ENCODE data around the gene STK32A. TPM values are rescaled to one million over a fixed set of nuclear protein-coding genes. Genes with fewer than 3 reads are reported as not detected.

STK32A gene
- total RNA-seq, 4 donors from 2014 or later, result 0.99 to 9.6 (median 5.4) TPM

DNA sequence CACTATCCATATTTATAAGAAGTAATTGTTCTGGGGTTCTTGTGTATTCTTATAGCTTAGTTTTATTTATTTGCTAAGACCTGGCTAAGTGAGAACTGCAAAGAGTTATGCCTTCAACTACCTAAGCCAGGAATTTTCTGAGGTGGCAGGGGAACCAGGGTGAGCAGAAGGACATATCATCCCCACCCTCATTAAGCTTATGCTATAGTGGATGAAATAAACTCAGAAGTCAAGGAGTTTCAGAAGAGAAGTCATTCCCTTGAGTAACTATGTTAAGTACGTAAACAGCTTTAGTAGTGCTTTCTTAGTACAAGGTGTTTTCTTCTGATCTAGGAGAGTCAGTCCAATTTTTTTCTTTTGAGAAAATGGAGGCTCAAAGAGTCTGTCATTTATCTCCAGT is 41.7 kb downstream of the STK32A start:
- intact Hi-C loops (cut with DNase I; ENCODE audit: low total_unique reads), result no loop called here
- WGBS, 2 donors, result 90 to 92% methylated on average over 1 of the region's 1 CpG
- TF ChIP-seq POLR2A (IDR thresholded peaks at IDR 0.05), result no peak
- no peak for TF ChIP-seq CTCF (IDR thresholded peaks at IDR 0.05)
- no peak overlapping the region for H3K4me3 ChIP-seq (ENCODE audit: low read depth, poor library complexity, severe bottlenecking)
- DNase-seq (ENCODE audit: low spot score in 2 of 2), result no peak

- WGBS, 2 donors, result 75 to 89% methylated on average over 1 of the region's 1 CpG
- no peak for DNase-seq (ENCODE audit: low spot score in 2 of 2)
- no peak for TF ChIP-seq CTCF (IDR thresholded peaks at IDR 0.05)
- no peak for TF ChIP-seq POLR2A (IDR thresholded peaks at IDR 0.05)
- H3K4me3 ChIP-seq (ENCODE audit: low read depth, poor library complexity, severe bottlenecking), result no peak overlapping the region
- intact Hi-C loops (cut with DNase I; ENCODE audit: low total_unique reads), result no loop called here
These were observed 51.5 kb downstream of the STK32A start for GRCh38 chr5:147286296-147286695.

DNA sequence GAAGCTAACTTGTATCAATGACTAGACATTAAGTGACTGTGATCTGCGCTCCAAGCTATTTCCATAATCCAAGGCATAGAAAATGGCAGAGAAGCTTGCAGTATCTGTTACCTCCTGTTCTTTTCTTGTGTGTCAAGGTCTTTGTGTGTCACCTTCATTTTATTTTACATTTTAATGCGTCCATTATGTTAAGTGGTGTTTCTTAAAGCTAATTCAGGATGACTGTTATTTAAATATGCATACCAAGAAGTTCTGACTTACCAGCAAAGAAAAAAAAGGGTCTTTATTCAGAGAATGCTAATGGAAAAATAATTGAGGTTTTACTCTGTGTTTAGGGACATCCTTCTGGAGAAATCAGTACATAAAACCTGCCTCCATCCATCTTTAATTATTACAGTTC is 52.3 kb downstream of the STK32A start:
- TF ChIP-seq POLR2A (IDR thresholded peaks at IDR 0.05) (no peak), CTCF (IDR thresholded peaks at IDR 0.05) (no peak)
- intact Hi-C loops (cut with DNase I; ENCODE audit: low total_unique reads), result no loop called here
- no peak for DNase-seq (ENCODE audit: low spot score in 2 of 2)
- WGBS, 2 donors, result 71 to 78% methylated on average over 2 of the region's 2 CpGs
- H3K4me3 ChIP-seq (ENCODE audit: low read depth, poor library complexity, severe bottlenecking), result no peak overlapping the region

- TF ChIP-seq POLR2A (IDR thresholded peaks at IDR 0.05) (no peak), CTCF (IDR thresholded peaks at IDR 0.05) (no peak)
- WGBS, 2 donors, result 41 to 50% methylated on average over 2 of the region's 2 CpGs
- no peak for DNase-seq (ENCODE audit: low spot score in 2 of 2)
- no peak overlapping the region for H3K4me3 ChIP-seq (ENCODE audit: low read depth, poor library complexity, severe bottlenecking)
- intact Hi-C loops (cut with DNase I; ENCODE audit: low total_unique reads), result no loop called here
These were observed 55.4 kb downstream of the STK32A start for GRCh38 chr5:147290261-147290660.

DNA sequence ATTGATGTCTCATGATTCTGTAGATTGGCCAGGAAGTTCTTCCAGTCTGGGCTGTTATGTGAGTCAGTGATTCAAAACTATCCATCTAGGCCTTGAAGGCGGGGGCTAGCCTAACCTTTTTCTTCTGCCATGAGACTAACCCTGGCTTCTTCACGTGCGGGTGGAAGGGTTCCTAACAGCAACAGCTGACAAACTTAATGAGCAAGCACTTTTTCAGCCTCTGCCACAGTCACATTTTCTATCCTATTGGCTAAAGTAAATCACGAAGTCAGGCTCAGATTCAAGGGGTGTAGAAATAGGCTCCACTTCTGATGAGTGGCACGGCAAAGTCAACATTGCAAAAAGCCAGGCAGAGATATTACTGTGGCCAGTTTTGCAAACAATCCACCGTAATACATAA is 68.4 kb downstream of the STK32A start:
- H3K4me3 ChIP-seq (ENCODE audit: low read depth, poor library complexity, severe bottlenecking), result no peak overlapping the region
- WGBS, 2 donors, result 82 to 88% methylated on average over 6 of the region's 6 CpGs
- intact Hi-C loops (cut with DNase I; ENCODE audit: low total_unique reads), result no loop called here
- TF ChIP-seq POLR2A (IDR thresholded peaks at IDR 0.05) (no peak), CTCF (IDR thresholded peaks at IDR 0.05) (no peak)
- DNase-seq (ENCODE audit: low spot score in 2 of 2), result no peak

GRCh38 chr5:147303976-147304375 is 69.2 kb downstream of the STK32A start:
- DNase-seq (ENCODE audit: low spot score in 2 of 2), result no peak
- intact Hi-C loops (cut with DNase I; ENCODE audit: low total_unique reads), result no loop called here

More at GRCh38 chr5:147303976-147304375, 69.2 kb downstream of the STK32A start:
- 79 to 92% methylated on average over 2 of the region's 2 CpGs for WGBS, 2 donors
- TF ChIP-seq POLR2A (IDR thresholded peaks at IDR 0.05) (no peak), CTCF (IDR thresholded peaks at IDR 0.05) (no peak)
- H3K4me3 ChIP-seq (ENCODE audit: low read depth, poor library complexity, severe bottlenecking), result no peak overlapping the region
